A673 (cell line): ENCODE measurements around the gene OR7A5. TPM values are rescaled to one million over a fixed set of nuclear protein-coding genes. Genes with fewer than 3 reads are reported as not detected.
"Not testable (repeated sequence)": the region's sequence is repeated elsewhere in the genome, so short reads cannot be mapped to it uniquely, and the experiment has no call there.

Experiments used
- BruUV-seq: library from RNA; stranded (reverse); fragments of 400-500 nt; replicated peaks from 2 replicates; lab custom pipeline; 2021; lab: Mats Ljungman, UMichigan
- CTCF ChIA-PET: fragments of 300-600 bp; sonication (Branson Sonifier 250); formaldehyde crosslinking; loops from one replicate; lab custom pipeline; 2022; ENCODE audit warnings: antibody characterized with exemption; lab: Charles Lee
- POLR2A ChIA-PET: fragments of 300-600 bp; sonication (Branson Sonifier 250); formaldehyde crosslinking; loops from one replicate; lab custom pipeline; 2022; ENCODE audit warnings: antibody characterized with exemption; ENCODE audit not compliant: low non-redundant PET; lab: Charles Lee
- DNase-seq: peaks from one replicate; pipeline ENCODE4 v3.0.0-alpha.2; 2015; ENCODE audit warnings: low spot score
- H3K27ac ChIP-seq: fragments of 200-600 bp; sonication (generic); 2 replicates; pipeline ENCODE4 v1.5.1; 2016; ENCODE audit warnings: mixed run types, low read depth, mild to moderate bottlenecking, mixed read lengths, antibody characterized with exemption, low read length; ENCODE audit not compliant: poor library complexity, severe bottlenecking
- H3K27me3 ChIP-seq: fragments of 200-600 bp; sonication (generic); replicated peaks from 2 replicates; pipeline ENCODE4 v1.6.1; 2017; ENCODE audit warnings: mixed run types, low read depth, mild to moderate bottlenecking, mixed read lengths, antibody characterized with exemption, low read length; ENCODE audit not compliant: insufficient read depth, poor library complexity
- H3K36me3 ChIP-seq: fragments of 200-600 bp; sonication (generic); 2 replicates; pipeline ENCODE4 v1.6.1; 2016; ENCODE audit warnings: mixed run types, mild to moderate bottlenecking, mixed read lengths, antibody characterized with exemption, low read length; ENCODE audit not compliant: insufficient read depth, poor library complexity, severe bottlenecking
- H3K4me1 ChIP-seq: fragments of 200-600 bp; sonication (generic); 2 replicates; pipeline ENCODE4 v1.6.1; 2017; ENCODE audit warnings: mixed run types, mild to moderate bottlenecking, mixed read lengths, antibody characterized with exemption, low read length; ENCODE audit not compliant: insufficient read depth, poor library complexity, severe bottlenecking
- H3K4me3 ChIP-seq: fragments of 200-600 bp; sonication (generic); 2 replicates; pipeline ENCODE4 v1.5.1; 2016; ENCODE audit warnings: low read depth, mixed run types, mild to moderate bottlenecking, mixed read lengths, low read length; ENCODE audit not compliant: poor library complexity, severe bottlenecking
- H3K9me3 ChIP-seq: fragments of 200-600 bp; sonication (generic); 2 replicates; pipeline ENCODE4 v1.6.1; 2016; ENCODE audit warnings: mixed run types, low read depth, mild to moderate bottlenecking, mixed read lengths, antibody characterized with exemption, low read length; ENCODE audit not compliant: poor library complexity, severe bottlenecking
- intact Hi-C: fragments of 100-400 bp; cut with micrococcal nuclease; formaldehyde crosslinking; loops from one replicate; pipeline ENCODE4 v1.10.0; 2022; ENCODE audit not compliant: unreplicated experiment
- total RNA-seq: library from RNA; stranded (reverse); gene quantifications from 2 replicates; pipeline ENCODE4 v1.2.3, GENCODE V29; 2021

OR7A5 gene
- total RNA-seq, 1 experiment from 2014 or later = not detected

DNA sequence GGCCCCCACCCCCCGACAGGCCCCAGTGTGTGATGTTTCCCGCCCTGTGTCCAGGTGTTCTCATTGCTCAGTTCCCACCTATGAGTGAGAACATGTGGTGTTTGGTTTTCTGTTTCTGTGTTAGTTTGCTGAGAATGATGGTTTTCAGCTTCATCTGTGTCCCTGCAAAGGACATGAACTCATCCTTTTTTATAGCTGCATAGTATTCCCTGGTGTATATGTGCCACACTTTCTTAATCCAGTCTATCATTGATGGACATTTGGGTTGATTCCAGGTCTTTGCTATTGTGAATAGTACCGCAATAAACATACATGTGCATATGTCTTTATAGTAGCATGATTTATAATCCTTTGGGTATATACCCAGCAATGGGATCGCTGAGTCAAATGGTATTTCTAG is 57.3 kb downstream of the OR7A5 start:
- H3K4me3 ChIP-seq, H3K4me1 ChIP-seq, POLR2A ChIA-PET, H3K36me3 ChIP-seq, H3K9me3 ChIP-seq, H3K27me3 ChIP-seq, CTCF ChIA-PET, DNase-seq, intact Hi-C loops, H3K27ac ChIP-seq, BruUV-seq: not testable (repeated sequence)

Other genes with a start within 250 kb of the OR7A5 start
- gene ADGRE3, start 160.3 kb downstream of the OR7A5 start, total RNA-seq = not detected in 2 replicates
- gene ZNF333, start 145.1 kb downstream of the OR7A5 start, total RNA-seq = 19.2 TPM in 2 replicates
- gene ADGRE2, start 56.6 kb downstream of the OR7A5 start, total RNA-seq = 0.19 and 1.5 TPM in 2 replicates
- gene OR7C1, start within 50 bp of the OR7A5 start, total RNA-seq = not detected in 2 replicates
- not detected in 2 replicates for gene OR7A10, start 13.7 kb upstream of the OR7A5 start, total RNA-seq
- not detected in 2 replicates for gene OR7A17, start 50.9 kb upstream of the OR7A5 start, total RNA-seq
- gene OR7C2, start 106.3 kb upstream of the OR7A5 start, total RNA-seq = not detected in 2 replicates
- gene SLC1A6, start 144.7 kb upstream of the OR7A5 start, total RNA-seq = 0.26 TPM in 1 of 2 replicates, not detected in the other
- gene CASP14, start 214.3 kb upstream of the OR7A5 start, total RNA-seq = not detected in 2 replicates
- not detected in 2 replicates for gene OR1I1, start 247.0 kb upstream of the OR7A5 start, total RNA-seq